Right ventricle myocardium superior (tissue), 1 donor: ENCODE measurements around the gene VASH2. TPM values are rescaled to one million over a fixed set of nuclear protein-coding genes. Genes with fewer than 3 reads are reported as not detected.
A peak's percentile ranks its signal among the peaks of the same experiment; 100 is the strongest.

Experiments
- ATAC-seq: fragments of 200-7000 bp; cut with Tn5 transposase; one replicate; pipeline ENCODE4 v1.9.1; 2020; ENCODE audit warnings: mild to moderate bottlenecking; ENCODE audit not compliant: poor library complexity
- DNase-seq: peaks from one replicate; pipeline ENCODE4 v3.0.0-alpha.2; 2020
- intact Hi-C: fragments of 100-400 bp; cut with DNase I; formaldehyde crosslinking; loops from one replicate; pipeline ENCODE4 v1.11.2; 2022
- total RNA-seq: library from RNA; stranded (reverse); fragmentation: NEBNext Ultra II Directional; extraction: Animal tissue kit (Norgen Biotek cat#: 25700); gene quantifications from one replicate; pipeline ENCODE4 v1.2.1, GENCODE V29; 2021
- donor health status: DM: no; HTN: yes; CAD: no; lungs with severe emphysema.

The VASH2 gene
- total RNA-seq, 1 donor from 2014 or later, result 2.2 TPM

GRCh38 chr1:212926372-212926771 lies 24.0 kb upstream of the VASH2 start:
- intact Hi-C loops, result no loop called here
- DNase-seq (no peak), ATAC-seq (no peak)

DNA sequence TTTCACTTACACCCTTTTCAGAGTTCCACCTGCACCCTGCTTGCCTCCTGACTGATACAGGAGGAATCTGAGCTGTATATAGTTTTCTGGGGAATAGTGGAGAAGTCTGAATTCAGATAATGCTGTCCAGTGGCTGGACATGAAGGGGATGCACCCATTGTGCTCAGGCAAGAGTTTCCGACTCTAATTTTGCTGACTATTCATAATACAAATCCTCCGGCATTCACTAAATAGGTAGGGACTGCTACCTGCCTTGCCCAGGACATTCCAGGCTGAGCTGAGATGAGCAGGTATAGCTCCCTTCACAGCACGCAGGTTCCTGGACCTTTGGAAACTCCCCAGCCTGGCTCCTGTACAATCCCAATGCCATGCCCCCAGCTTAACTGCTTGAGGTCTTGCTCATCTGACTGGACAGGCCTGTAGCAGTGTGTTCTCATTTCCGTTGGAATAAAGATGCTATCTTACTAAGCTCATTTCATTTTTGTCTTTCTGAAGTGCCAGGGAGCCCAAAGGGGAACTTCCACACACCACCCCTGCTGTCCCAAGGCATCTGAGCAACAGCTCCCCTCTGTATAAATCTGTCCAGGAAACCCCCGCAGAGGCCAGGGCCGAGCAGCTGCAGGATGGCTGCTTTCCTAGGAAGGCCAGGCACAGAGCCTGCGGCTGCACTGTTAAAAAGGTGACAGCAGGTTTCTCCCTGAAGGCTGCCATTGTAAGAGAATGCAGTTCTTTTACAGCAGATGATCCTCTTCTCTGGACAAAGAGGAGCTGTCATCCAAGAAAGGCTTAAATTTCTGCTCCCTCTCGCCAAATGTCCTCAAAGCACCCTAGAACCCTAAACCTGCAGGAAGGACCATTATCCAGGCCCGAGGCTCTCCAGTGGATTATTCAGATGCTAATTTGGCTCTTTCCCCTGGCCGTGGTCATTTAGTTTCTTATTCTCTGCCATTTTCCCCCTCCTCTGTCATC lies 21.7 kb upstream of the VASH2 start:
- peak; percentile 4 for ATAC-seq
- intact Hi-C loops, result no loop called here
- DNase-seq, result no peak

- DNase-seq (no peak), ATAC-seq (no peak)
- intact Hi-C loops, result no loop called here
Measured at GRCh38 chr1:212930986-212931678, 19.2 kb upstream of the VASH2 start.

DNA sequence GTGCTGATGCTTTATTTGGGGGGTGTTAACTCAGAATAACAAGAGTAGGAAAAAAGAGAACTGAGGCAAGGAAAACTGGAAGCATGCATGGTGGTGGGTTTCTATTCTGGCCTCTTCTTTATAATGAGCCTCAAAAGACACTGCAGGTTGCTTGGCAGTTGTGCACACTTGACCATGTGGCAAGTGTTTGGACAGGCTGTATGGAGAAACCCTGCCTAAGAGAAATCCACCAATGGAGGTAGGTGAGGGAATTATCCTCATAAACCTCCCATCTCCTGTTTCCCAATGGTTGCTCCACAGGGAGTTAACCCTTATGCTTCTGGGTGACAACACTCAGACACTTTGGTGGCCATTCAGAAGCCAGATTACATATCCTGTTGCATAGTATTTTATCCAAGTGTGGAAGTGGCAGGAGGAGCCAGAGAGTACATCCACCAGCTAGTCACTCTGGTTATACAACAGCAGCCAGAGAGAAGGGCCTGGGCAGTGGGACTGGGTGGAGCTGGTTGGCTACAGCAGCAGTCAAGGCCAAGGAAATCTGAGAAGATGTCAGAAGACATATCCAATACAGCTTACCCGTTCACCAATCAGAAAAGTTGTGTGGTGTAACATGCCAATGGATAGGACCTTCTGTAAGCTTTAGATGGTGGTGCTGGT lies 16.4 kb upstream of the VASH2 start:
- DNase-seq (no peak), ATAC-seq (no peak)
- intact Hi-C loops, result no loop called here

- intact Hi-C loops, result no loop called here
- ATAC-seq (no peak), DNase-seq (no peak)
Measured at GRCh38 chr1:212935387-212935981, 14.9 kb upstream of the VASH2 start.

GRCh38 chr1:212937034-212937433 lies 13.3 kb upstream of the VASH2 start:
- DNase-seq (no peak), ATAC-seq (no peak)
- intact Hi-C loops, result no loop called here

- no peak for DNase-seq
- intact Hi-C loops, result no loop called here
- no peak for ATAC-seq
Measured at GRCh38 chr1:212938846-212939245, 11.5 kb upstream of the VASH2 start.

DNA sequence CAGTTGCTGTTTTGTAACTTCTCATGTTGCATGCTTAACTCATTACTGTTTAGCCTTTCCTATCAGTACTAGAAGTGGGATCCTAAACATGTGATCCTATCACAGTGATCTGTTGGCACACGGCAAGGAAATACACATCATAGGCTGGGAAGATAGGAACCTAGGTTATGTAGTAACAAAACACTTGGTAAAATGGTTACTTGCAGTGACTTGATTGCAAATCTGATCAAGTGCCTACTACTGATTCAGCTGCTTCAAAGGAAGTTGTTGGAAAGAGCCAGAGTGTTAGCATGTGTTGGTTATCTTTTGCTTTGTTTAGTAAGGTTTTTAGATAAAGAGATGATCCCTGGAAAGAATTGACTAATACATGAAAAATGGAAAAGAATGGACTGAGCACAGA lies 8.9 kb upstream of the VASH2 start:
- no peak for ATAC-seq
- no peak for DNase-seq
- intact Hi-C loops, result no loop called here

DNA sequence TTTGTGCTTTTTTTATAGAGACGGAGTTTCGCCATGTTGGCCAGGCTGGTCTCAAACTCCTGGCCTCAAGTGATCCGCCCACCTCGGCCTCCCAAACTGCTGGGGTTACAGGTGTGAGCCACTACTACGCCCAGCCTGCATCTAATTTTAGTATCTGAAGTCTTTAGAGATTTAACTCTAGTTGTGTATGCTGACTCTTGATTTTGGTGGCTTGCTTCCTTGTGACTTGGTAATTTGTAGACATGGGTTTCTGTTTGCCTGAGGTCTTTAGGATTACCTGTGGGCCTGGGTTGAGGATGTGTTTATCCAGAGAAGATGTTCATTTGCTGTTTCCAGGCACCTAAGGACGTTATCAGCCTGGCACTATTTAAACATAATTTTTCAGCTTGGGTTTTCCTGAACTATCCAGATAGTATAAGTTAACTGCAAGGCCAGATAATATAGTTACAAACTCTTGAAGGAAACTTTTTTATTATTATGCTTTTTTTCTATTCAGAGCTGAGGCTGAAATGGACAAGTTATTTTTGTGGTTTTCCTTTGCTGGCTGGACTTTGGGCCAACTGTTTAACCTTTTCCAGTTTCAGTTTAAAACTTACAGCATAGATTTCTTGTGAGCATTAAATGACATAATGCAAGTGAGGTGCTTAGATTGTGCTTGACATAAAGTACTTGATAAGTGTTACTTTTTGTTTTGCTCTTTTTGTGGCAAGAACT lies 7.5 kb upstream of the VASH2 start:
- no peak for DNase-seq
- no peak for ATAC-seq
- intact Hi-C loops, result no loop called here

DNA sequence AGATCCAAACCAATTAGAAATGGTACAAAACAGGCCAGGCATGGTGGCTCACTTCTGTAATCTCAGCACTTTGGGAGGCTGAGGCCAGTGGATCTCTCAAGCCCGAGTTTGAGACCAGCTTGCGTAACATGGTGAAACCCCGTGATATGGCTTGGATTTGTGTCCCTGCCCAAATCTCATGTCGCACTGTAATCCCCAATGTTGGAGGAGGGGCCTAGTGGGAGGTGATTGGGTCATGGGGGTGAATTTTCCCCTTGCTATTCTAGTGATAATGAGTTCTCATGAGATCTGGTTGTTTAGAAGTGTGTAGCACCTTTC lies 7.0 kb upstream of the VASH2 start:
- intact Hi-C loops, result no loop called here

DNA sequence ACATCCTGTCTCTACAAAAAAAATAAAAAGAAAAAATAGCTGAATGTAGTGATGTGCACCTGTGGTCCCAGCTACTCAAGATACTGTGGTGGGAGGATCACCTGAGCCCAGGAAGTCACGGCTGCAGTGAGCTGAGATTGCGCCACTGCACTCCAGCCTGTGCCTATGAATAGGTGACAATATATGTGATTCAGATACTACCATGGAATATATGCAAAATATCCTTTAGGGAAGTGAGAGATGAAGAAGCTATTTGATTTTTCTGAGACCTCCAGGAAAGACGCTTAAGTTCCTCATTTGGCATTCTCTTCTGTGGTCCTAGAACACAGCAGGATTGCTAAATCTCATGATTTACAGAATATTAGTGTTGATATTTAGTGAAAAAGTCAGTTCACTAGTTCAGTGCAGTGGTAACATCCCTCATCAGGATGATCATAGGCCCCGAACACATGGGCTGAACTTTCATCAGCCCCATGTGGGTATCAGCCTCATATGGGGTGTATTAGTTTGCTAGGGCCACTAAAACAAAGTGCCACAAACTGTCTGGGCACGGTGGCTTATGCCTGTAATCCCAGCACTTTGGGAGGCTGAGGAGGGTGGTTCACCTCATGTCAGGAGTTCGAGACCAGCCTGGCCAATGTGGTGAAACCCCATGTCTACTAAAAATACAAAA lies 6.0 kb upstream of the VASH2 start:
- intact Hi-C loops, result no loop called here
- DNase-seq (no peak), ATAC-seq (no peak)

More for the DNA sequence above, 7.0 kb upstream of the VASH2 start:
- ATAC-seq (no peak), DNase-seq (no peak)

DNA sequence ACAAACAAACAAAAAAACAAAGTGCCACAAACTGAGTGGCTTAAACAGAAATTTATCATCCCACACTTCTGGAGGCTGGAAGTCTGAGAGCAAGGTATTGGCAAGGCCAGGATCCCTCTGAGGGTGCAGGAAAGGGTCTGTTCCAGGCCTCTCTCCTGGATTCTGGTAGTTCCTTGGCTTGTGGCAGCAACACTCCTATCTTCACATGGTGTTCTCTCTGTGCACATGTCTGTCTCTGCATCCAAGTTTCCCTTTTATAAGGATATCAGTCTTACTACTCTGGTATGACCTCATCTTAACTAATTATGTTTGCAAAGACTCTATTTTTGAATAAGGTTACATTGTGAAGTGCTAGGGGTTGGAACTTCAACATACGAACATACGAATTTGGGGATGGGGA lies 5.3 kb upstream of the VASH2 start:
- ATAC-seq (no peak), DNase-seq (no peak)
- intact Hi-C loops, result no loop called here

DNA sequence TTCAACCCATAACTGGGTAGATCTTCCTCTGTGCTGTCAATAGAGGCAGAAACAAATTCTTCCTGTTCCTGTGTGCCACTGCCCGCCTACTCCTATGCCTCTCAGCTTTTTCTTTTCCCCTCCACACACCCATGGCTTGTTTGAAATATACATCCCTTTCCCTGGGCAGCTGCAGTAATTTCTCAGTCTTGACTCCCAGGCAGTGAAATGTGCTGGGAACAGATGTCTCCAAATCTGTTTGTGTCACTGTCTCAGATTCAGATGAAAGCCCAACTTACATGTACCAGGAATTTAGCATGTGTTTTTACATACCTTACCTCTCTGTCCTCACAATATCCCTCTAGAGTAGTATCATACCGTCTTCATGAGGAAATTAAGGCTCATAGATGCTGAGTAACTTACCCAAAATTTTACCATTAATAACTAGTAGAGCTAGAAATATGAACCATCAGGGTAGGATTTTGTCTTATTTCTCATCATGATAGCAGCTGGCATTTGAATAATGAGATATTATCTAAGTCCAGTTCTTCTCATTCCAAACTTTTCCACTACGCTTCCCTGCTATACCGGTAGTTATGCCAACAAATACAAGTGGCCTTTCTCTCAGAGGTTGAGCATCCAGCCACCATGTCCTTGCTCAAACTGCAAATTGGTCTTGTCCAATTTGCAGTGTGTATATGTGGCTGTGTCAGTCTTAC lies 4.7 kb upstream of the VASH2 start:
- ATAC-seq, result no peak
- intact Hi-C loops, result no loop called here
- DNase-seq, result no peak

GRCh38 chr1:212946872-212947271 lies 3.5 kb upstream of the VASH2 start:
- no peak for DNase-seq
- intact Hi-C loops, result no loop called here
- no peak for ATAC-seq

DNA sequence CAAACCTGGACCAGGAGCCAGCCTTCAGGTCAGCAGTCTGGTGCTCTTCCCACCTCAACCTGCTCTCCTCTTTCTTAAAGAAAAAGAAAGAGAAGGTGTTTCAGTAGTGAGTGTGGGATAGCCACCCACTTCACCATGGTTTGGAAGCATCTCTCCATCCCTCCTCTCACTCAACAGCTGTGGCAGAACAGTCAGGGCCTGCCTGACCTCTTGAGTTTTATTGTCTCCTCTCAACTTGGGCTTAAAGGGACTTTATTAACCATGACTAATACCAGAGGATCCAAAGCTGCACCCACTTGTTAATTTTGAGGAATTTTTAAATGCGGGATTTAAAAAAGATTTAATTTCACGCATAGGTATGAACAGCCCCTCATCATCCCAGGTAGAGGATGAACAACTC lies 570 bp upstream of the VASH2 start:
- intact Hi-C loops, result no loop called here
- DNase-seq, result no peak
- no peak for ATAC-seq

- DNase-seq (no peak), ATAC-seq (no peak)
- intact Hi-C loops, result no loop called here
Measured at GRCh38 chr1:212951126-212951946, 995 bp downstream of the VASH2 start.
